NOMO-1 (cell line): ENCODE measurements around the gene UCP2.
"Not testable (repeated sequence)": the region's sequence is repeated elsewhere in the genome, so short reads cannot be mapped to it uniquely, and the experiment has no call there.

Experiments
- DNase-seq, 2 experiments: peaks; one replicate each; lab custom pipeline; 2025; ENCODE audit not compliant: unreplicated experiment in 2 of 2; lab: John Stamatoyannopoulos, UW

Gene UCP2

DNA sequence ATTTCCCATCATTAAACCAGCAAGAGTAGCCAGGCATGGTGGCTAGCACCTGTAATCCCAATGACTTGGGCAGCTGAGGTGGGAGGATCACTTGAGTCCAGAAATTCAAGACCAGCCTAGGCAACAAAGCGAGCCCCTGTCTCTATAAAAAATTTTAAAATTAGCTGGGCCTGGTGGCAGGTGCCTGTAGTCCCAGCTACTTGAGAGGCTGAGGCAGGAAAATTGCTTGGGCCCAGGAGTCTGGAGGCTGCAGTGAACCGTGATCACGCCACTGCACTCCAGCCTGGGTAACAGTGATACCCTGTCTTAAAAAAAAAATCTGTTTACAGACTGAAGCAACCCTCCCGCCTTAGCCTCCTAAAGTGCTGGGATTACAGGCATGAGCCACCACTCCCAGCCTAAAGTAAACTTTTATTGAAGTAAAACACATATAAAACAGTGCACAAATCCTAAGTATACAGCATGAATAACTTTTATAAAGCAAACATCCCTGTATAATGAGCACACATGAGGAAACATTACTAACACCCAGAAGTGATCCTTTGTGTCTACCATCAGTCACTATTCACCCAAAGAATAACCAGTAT is 13.6 kb upstream of the UCP2 start:
- no peak for DNase-seq

DNA sequence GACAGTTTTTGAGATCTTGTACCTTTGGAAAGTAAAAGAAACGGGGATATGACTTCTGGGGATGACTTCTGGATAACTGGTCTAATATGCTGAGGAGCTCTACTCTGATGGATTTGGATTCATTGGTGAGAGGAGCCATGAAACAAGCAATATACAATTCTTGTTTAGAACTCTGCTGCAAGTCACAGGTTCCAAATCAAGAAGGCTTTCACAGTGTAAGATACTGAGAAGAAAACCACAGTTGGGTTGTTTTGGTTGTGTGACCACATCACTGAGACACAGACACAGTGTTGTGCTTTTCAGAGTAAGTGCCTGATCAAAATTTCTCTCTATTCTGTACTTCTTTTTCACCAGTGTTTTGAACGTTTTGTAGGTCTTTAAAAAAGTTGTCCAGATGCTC is 13.1 kb upstream of the UCP2 start:
- no peak for DNase-seq

DNA sequence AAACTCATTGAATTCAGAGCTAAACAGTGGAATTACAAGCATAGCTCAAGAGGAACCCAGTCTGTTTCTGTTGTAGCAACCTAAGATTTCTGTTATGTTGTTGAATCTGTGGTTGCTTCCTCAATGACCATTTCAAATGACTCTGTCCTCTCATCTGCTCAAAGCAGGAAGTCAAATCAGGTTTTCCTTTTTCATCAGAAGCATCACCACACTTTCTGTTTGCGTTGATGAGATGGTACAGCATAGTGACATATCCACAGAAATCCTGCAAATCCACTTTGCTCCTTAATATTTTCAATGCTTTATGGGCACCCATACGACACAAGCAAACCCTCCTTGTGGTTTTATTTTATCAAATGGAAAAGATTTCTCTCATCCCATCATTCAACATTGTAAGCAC is 12.6 kb upstream of the UCP2 start:
- peak in 1 of 2 experiments; percentile 96 for DNase-seq

DNA sequence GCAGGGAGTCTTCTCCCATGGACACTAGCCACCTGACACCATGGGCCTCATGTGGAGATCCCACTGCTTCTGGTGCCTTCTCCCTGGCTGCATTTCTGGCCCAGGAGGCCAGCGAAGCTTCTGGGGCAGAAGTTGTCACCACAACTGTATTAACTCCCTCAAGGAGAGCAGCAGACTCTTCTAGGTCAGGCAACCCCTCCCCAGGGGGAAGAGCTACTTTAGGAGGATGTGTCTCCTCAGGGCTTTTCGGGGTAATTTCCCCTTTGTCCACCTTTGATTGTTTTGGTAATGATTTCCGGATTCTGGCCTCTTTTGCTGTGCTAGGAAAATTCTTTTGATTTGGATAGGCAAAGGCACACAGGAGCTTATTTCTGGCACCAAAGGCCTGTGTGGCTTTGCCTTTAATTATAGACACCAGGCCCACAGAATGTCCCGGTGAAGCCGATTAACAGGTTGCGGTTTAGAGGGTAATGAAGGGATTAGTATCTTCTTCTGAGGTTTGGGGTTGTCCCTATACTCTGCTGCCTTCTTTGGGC is 8.9 kb upstream of the UCP2 start:
- DNase-seq, result no peak

DNA sequence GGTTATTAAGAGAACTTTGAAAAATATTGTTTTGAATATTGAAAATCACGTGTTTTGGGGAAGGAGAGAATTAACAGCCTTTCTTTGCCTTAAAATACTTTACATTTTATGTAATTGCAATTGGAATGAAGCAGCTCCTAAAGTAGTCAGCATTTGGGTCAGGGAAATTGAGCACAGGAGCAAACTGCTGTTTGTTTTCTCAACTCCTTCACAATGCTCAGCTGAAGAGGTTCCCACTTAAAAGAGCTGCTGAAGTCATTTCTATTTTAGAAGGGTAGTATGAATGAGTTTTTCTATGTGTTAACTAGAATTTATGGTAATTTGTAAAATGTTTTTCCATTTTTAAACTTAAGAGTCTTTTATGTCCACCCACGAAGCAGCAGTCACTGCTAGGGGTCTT is 8.1 kb upstream of the UCP2 start:
- DNase-seq, result no peak

DNA sequence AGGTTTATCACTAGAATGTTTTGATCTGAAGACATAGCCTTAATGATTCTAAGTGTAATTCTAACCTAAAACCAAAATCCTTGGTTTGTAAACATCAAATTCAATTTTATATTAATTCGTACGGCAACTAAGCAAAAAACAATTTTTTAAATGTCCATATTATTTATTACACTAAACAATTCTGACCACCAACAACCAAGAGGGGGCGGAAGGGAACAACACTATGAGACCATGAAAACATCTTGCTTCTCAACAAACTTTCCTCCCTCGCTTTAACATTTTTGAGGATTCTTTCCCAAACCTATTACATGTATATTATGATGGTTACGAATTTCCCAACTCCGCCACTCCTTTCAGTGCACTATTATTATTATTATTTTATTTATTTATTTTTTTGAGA is 6.5 kb upstream of the UCP2 start:
- DNase-seq, result no peak

DNA sequence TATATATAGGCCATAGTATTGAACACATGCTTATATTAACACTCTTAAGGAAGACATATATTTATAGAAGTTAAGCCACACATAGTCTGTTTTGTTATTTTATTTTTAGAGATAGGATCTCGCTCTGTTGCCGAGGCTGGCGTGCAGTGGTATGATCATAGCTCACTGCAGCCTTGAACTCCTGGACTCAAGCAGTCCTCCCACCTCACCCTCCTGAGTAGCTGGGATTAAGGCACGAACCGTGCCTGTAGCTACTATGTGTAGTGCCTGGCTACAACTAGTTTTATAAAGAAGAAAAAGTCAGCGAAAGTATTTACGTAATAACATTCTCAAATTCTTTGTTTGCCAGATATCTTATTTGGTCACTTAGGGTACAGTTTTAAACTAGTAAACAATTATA is 5.6 kb upstream of the UCP2 start:
- DNase-seq, result no peak

DNA sequence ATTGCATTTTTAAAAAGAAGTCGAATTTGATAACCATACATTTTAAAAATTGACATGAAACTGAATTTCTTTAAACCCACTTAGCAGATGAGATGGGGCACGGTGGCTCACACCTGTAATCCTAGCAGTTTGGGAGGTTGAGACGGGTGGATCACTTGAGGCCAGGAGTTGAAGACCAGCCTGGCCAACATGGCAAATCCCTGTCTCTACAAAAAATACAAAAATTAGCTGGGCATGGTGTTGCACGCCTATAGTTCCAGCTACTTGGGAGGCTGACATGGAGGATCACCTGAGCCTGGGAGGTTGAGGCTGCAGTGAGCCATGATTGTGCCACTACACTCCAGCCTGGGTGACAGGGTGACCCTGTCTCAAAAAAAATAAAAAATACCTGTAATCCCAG is 3.0 kb upstream of the UCP2 start:
- not testable (repeated sequence) for DNase-seq

DNA sequence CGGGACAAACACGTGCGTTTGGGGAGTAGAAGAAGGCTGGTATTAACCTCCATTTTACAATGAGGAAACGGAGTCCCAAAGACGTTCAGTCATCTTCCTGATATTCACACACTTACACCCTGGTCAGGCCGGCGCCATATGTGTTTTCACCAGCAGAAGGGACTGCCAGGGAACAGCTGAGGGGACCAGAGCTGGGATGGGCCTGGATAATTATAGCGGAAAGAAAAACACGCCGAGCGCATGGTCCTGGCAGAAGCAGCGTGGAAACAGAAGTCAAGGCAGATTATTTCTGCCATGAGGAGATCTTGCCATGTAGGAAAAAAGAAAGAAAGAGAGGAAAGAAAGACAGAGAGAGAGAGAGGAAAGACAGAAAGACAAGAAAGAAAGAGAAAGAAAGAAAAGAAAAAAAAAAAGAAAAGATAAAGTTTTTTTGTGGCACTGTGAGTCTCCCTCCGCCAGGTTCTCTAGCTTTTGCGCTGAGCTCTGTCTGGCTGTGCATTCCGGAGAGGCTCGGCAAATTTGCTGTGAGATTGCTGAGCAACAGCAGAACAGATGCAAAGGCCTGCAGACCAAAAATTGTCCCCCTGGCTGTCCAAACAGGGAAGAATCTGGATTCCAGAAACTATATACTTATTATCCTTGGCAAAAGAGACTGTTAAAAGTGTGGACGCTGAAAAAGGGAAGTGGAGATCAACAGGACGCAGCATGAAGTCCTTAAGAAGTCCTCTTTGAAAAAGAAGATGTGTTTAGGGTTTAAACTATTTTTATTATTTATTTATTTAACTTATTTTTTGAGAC is 1.3 kb upstream of the UCP2 start:
- peak; percentile 19 to 68 for DNase-seq

DNA sequence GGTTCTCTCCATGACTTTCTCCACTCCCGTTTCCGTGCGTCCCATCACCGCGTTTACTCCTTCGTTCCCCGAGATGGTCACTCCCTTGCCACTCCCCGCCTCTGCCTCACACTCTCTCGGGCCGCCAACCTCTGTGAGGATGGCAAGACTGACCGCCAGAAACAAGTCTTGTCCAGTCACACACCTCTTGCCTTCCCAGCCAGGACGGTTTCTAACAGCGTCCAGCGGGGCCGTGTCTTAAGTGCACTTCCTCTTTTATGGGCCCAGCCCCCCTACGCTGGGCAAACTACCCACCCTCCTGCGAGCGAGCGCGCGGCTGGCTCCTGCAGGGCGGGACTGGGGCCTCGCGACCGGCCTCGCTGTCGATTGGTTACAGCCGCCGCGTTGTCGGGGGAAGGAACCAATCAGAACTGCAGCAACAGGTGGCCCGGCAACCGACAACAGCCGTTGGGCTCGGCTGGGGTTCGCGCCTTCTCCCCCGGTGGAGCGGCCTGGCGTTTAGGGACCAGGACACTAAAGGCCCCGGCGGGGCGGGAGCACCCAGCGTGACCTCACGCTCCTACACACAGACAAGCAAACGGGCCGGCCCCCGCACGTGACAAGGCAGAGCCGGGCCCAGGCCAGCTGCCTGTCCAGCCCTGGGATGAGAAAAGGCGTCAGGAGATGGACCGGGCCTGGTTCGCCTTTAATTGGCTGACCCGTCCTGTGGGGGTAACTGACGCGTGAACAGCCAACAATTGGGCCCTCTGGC is 522 bp upstream of the UCP2 start:
- peak; percentile 98 to 100 for DNase-seq

DNA sequence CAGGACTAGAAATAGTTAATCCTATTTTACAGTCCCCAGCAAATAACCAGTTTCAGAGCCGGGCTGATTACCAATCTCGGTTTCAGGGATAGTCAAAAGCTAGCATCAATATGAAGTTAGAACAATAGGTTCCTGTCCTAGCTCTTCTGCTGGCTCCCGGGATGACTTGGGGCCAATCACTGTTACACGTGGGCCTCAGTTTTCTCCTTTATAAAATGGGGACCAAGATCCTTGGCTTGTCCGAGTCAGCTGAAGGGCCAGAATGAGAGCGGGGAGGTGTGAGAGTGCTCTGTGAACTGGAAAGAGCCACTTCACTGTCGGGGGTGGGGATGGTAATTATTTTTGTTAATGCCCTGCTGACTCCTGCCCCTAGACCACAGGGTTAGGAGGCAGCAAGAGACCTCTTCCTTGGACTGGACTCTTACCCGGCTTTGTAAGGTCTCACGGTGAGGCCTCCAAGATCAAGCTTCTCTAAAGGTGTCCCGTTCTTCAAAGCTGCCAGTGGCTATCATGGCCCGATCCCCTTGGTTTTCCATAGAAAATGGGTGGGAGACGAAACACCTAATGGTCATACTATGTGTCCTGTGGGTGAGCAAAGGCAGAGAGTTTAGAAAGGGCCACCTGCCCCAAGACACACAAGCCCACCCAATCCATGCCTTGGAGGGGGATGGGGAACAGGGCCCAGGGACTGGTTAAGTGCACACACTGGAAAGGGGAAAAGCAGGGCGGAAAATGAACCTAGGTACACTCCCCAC is 1.4 kb downstream of the UCP2 start:
- DNase-seq, result no peak

DNA sequence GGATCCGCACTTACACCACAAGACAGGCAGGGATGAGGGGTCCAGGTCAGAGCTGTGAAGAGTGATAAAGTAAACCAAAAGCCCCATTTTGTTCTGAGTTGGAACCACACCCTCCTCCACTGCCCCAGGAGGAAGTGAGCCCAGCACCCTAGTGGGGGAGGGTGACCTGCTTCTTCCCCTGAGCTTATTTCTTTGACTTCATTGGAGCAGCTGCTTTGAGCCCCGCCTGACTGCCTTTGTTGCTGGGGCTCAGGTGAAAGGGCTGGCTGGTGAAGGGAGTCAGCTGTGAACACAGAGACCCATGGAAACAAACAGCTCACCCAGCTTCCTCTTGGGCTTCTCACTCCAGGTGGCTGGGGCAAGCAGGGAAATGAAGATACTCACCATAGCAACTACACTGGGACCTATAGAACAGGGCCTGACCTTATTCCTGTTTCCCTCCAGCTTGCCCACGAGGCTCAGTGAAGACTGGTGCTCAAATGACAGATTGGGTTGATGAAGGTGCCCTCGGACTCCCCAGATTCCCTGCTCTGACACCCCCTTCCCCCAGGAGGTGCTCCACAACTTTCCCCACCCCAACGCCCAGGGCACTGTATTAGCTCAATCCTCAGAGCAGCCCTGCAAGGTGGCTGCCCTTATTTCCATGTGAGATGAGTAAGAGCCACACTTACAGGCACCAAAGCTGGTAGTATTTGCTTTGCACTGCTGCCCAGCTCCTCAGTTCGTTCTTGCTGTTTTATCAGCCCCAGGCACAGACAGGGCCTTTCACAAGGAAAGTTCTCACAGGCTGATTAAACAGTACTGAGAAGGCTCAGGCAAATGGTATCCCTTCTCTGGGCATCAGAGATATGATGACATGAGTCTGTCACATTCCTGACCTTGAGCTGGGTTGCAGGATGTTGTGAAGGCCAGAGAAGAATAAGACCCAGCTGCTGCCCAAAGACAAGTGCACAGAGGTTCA is 2.4 kb downstream of the UCP2 start:
- peak; percentile 72 to 93 for DNase-seq

DNA sequence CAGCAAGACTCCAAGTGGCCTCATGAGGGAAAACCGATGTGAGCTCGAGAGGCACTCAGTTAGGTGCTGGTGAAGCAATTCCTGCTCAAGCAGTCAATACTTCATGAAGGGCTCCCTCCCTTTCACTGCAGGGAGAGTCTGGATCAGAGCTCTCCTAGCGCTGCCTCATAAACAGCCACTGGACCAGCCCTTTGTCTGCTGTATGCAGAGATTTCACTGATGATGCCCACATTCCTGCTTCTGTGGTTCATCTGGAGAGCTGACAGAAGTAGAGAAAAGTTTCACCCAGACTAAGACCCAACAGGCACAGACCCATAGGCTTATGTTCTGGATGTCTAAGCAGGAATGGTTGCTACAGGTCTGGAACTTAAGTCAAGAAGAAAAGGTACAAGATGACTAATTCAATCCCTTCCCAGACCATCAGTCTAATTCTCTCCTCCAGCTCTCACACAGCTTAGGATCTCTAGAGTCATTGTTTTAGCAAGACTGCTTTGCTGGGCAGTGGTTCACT is 4.0 kb downstream of the UCP2 start:
- no peak for DNase-seq

DNA sequence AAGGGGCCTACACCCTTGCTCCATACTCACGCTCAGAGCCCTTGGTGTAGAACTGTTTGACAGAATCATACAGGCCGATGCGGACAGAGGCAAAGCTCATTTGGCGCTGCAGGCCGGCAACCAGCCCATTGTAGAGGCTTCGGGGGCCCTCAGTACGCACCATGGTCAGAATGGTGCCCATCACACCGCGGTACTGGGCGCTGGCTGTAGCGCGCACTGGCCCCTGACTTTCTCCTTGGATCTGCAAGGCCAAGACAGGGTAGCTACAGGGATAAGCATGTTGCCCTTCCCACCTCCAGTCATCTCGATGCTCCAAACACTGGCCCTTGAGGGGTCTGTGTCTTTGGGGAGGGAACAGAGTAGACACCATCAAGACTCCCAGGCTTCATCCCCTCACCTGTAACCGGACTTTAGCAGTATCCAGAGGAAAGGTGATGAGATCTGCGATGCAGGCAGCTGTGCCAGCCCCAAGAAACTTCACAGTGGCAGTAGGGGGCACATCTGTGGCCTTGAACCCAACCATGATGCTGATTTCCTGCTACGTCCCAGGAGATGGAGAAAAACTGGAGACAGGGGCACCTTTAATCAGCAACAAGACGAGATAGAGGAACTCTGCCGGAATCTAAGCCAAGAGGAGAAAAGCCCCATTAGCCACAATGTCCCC is 4.7 kb downstream of the UCP2 start:
- DNase-seq, result no peak

DNA sequence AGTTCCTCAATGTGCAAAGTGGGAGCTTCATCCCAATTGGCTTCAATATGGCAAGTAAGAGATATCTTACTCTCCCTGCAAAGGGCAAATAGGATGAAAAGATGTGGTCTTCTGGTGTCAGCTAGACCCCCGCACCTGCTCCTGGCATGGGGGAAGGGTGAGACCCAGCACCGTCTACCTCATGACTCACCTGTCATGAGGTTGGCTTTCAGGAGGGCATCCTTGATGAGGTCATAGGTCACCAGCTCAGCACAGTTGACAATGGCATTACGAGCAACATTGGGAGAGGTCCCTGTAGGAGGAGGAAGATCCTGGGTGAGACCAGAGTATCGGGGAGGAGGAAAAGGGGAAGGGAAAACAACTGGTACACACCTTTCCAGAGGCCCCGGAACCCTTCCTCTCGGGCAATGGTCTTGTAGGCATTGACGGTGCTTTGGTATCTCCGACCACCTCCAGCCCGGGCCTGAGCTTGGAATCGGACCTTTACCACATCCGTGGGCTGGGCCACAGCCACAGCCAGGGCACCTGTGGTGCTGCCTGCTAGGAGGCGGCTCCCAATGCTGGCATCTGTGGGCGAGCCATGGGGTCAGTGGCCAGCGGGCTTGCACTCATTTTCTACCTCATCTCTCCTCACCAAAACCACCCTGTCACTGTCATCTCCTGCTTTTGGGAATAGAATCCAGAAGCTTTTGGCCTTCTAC is 6.0 kb downstream of the UCP2 start:
- DNase-seq, result no peak

DNA sequence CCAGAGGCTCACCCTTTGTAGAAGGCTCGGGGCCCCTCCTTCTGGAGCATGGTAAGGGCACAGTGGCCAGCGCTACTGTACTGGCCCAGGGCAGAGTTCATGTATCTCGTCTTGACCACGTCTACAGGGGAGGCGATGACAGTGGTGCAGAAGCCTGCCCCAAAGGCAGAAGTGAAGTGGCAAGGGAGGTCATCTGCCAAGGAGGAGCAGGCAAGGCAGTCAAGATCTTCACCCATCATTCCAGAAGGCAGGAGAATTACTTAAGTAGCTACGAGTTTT is 7.2 kb downstream of the UCP2 start:
- no peak for DNase-seq

DNA sequence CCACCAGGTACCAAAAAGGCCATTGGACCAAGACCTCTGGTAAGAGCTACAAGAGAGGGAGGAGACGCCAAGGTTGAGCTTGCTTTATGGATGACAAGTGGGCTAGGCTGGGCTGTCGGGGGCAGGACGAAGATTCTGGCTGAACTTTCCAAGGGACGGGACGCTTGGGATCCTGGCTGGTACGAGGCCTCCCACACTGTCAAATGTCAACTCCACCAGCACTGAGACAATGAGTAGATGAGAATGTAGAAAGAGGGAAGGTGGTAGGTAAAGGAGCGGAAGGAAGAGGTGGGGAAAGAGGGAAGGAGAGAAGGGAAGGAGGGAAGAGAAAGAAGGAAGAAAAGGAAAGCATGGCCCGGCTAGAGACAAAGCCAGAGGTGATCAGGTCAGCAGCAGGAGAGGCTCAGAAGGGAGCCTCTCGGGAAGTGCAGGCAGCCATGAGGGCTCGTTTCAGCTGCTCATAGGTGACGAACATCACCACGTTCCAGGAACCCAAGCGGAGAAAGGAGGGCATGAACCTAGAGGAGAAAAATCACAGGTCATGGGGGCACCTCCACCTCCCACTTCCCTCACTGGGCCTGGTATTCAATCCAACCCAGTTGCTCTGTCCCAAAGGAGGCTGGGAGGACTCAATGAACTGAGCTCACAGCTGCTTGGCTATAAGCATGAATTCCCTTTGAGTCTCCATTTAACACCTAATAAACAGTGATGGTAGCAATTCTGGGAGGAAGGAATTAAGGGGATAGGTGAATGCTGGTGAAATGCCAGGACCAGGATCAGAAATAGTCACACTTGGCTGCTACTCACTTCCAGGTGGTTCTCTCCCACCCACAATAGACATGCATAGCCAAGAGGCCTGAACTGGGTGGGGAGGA is 7.8 kb downstream of the UCP2 start:
- no peak for DNase-seq
